Common myeloid progenitor, CD34-positive (primary cell): ENCODE measurements around the gene AP1M2.

Experiments used
- CTCF ChIA-PET: fragments of 350-600 bp; sonication (Branson Sonifier 250); formaldehyde crosslinking; loops from one replicate; lab custom pipeline; 2021; ENCODE audit warnings: antibody characterized with exemption; lab: Charles Lee
- POLR2A ChIA-PET: fragments of 350-600 bp; sonication (Branson Sonifier 250); formaldehyde crosslinking; loops from one replicate; lab custom pipeline; 2021; ENCODE audit warnings: antibody characterized with exemption; lab: Charles Lee
- DNase-seq, 3 donors: peaks; one replicate each; pipeline versions ENCODE4 v3.0.0 to v3.0.0-alpha.2; 2013
- H3K27ac ChIP-seq, 2 experiments: 1 replicate in 1 of 2; 2 replicates in 1 of 2; pipeline ENCODE4 v1.7.0; 2013; ENCODE audit warnings: inconsistent platforms in 2 of 2, low read length in 2 of 2, mild to moderate bottlenecking in 2 of 2, low read depth in 1 of 2, moderate library complexity in 1 of 2; ENCODE audit not compliant: severe bottlenecking in 2 of 2, insufficient read depth in 1 of 2, poor library complexity in 1 of 2
- H3K27me3 ChIP-seq, 5 experiments: replicated peaks in 2 of 5; 1 replicate in 3 of 5; 2 replicates in 2 of 5; pipeline versions ENCODE4 v1.6.1 to v1.7.0; 2013; ENCODE audit warnings: low read length in 4 of 5, mild to moderate bottlenecking in 2 of 5, moderate library complexity in 2 of 5, inconsistent platforms in 1 of 5; ENCODE audit not compliant: insufficient read depth in 5 of 5, control insufficient read depth in 4 of 5
- H3K36me3 ChIP-seq, 4 experiments: 1 replicate in 2 of 4; 2 replicates in 2 of 4; pipeline versions ENCODE4 v1.6.1 to v1.7.0; 2013; ENCODE audit warnings: low read length in 3 of 4, control low read depth in 1 of 4, mild to moderate bottlenecking in 1 of 4; ENCODE audit not compliant: control insufficient read depth in 4 of 4, insufficient read depth in 4 of 4
- H3K4me1 ChIP-seq, 4 experiments: 1 replicate in 3 of 4; 2 replicates in 1 of 4; pipeline versions ENCODE4 v1.6.1 to v1.7.1; 2013; ENCODE audit warnings: low read length in 3 of 4, mild to moderate bottlenecking in 3 of 4, control low read depth in 1 of 4, inconsistent platforms in 1 of 4, moderate library complexity in 1 of 4; ENCODE audit not compliant: control insufficient read depth in 4 of 4, insufficient read depth in 4 of 4; ENCODE audit errors: control extremely low read depth in 1 of 4
- H3K4me3 ChIP-seq, 7 experiments: 1 replicate in 4 of 7; 2 replicates in 3 of 7; pipeline versions ENCODE4 v1.5.1 to v1.7.0; 2013; ENCODE audit warnings: mild to moderate bottlenecking in 7 of 7, low read length in 6 of 7, moderate library complexity in 6 of 7, inconsistent platforms in 2 of 7, low read depth in 2 of 7, control low read depth in 1 of 7; ENCODE audit not compliant: insufficient read depth in 4 of 7, control insufficient read depth in 1 of 7; ENCODE audit errors: extremely low read depth in 1 of 7
- H3K9me3 ChIP-seq, 5 experiments: 1 replicate in 4 of 5; 2 replicates in 1 of 5; pipeline versions ENCODE4 v1.6.1 to v1.7.1; 2013; ENCODE audit warnings: low read length in 4 of 5, mild to moderate bottlenecking in 2 of 5, inconsistent platforms in 1 of 5, low read depth in 1 of 5, moderate library complexity in 1 of 5; ENCODE audit not compliant: control insufficient read depth in 4 of 5, insufficient read depth in 2 of 5; ENCODE audit errors: control extremely low read depth in 1 of 5
- WGBS: methylation state at CpG from one replicate; pipeline ENCODE4 v1.1.5; 2013; ENCODE audit not compliant: insufficient coverage; 5-methylcytosine and 5-hydroxymethylcytosine counted together

AP1M2 gene

DNA sequence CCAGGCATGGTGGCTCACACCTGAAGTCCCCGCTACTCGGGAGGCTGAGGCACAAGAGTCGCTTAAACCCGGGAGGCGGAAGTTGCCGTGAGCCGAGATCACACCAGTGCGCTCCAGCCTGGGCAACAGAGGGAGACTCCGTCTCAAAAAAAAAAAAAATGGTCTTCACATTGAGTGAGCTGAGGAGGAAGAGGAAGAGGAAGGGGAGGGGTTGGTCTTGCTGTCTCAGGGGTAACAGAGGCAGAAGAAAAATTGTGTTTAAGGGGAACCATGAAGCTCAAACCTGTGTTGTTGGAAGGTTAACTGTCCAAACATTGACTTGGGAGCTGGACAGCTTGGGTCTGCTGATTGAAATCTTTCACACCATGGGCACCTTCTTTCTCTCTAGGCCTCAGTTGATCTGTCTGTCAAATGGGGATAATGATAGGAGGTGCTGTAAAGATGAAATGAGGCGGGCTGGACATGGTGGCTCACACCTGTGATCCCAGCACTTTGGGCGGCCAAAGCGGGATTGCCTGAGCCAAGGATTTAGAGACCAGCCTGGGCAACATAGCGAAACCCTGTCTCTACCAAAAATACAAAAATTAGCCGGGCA, 28.4 kb upstream of the AP1M2 start:
- WGBS = 100% methylated on average over 4 of the region's 14 CpGs
- no peak overlapping the region for H3K4me3 ChIP-seq
- CTCF ChIA-PET = interaction anchor here (1.2 kb wide), 1 partner anchor 34 kb away, joined by 3 read pairs; no protein-coding TSS in a partner anchor
- H3K4me1 ChIP-seq = peaks cover 0 to 4% (median 2%) of the 10 kb centered on the region in 4 experiments
- no peak overlapping the region for H3K27ac ChIP-seq
- no peaks in the 10 kb centered on the region for H3K9me3 ChIP-seq
- POLR2A ChIA-PET = no interaction called here
- no peaks in the 10 kb centered on the region for H3K27me3 ChIP-seq
- peak in 1 of 3 donors; percentile 13 for DNase-seq
- H3K36me3 ChIP-seq = peaks cover 0 to 10% (median 3%) of the 10 kb centered on the region in 4 experiments

DNA sequence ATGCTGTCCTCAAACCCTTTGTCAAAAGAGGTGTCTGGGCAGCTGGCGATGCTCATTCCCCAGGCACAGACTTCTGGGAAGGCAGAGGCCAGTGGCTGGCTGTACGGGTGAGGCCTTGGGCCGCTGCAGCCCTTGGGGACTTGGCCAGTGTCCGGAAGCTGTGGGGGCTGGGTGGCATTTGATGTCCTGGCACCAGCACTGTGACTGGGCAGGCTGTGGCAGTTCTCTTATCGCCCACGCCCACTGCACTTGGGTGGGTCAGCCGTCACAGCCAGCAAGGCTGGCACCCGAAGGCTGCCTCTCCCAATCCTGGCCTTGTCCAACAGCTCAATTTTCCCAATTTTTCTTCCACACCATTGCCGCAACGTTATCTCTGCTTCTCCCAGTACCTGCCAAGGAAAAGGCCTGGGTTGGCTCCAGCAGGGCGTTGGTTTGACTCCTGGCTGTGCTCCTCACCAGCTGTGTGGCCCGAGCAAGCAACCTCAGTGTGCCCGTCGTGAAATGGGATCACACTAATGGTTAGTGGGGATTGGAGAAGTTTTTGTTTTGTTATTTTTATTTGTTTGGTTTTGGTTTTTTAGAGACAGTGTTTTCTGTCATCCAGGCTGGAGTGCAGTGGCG, 25.5 kb upstream of the AP1M2 start:
- CTCF ChIA-PET = interaction anchor here (0.6 to 4.1 kb wide), 8 partner anchors 10 to 221 kb away, joined by 3 to 23 read pairs (median 4); no protein-coding TSS in a partner anchor
- no peaks in the 10 kb centered on the region for H3K27me3 ChIP-seq
- H3K4me1 ChIP-seq = peaks cover 0 to 4% (median 2%) of the 10 kb centered on the region in 4 experiments
- H3K27ac ChIP-seq = no peak overlapping the region
- no peak for DNase-seq
- no peak overlapping the region for H3K4me3 ChIP-seq
- peaks cover 0 to 8% (median 3%) of the 10 kb centered on the region in 4 experiments for H3K36me3 ChIP-seq
- H3K9me3 ChIP-seq = no peaks in the 10 kb centered on the region
- POLR2A ChIA-PET = no interaction called here
- 95% methylated on average over 12 of the region's 15 CpGs for WGBS

DNA sequence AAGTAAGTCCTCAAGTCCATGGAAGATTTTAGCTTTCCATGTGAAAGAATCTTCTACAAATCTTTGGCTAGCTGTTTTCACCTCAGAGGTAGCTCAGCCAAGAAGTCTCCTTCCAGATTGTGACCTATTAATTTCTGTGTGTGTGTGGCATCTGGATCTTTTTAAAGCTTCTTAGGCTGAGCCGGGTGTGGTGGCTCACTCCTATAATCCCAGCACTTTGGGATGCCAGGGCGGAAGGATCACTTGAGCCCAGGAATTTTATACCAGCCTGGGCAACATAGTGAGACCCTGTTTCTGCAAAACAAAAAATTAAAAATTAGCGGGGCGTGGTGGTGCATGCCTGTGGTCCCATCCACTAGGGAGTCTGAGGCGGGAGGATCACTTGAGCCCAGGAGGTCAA, 24.8 kb upstream of the AP1M2 start:
- Histone ChIP-seq H3K9me3 (no peaks in the 10 kb centered on the region), H3K4me1 (peaks cover 0 to 4% (median 2%) of the 10 kb centered on the region in 4 experiments), H3K27ac (no peak overlapping the region), H3K4me3 (no peak overlapping the region), H3K27me3 (no peaks in the 10 kb centered on the region), H3K36me3 (peaks cover 0 to 8% (median 3%) of the 10 kb centered on the region in 4 experiments)
- DNase-seq = no peak
- ChIA-PET CTCF (interaction anchor here (0.9 to 4.1 kb wide), 8 partner anchors 10 to 40 kb away, joined by 3 to 23 read pairs (median 4); no protein-coding TSS in a partner anchor), POLR2A (no interaction called here)
- WGBS = 100% methylated on average over 5 of the region's 5 CpGs

DNA sequence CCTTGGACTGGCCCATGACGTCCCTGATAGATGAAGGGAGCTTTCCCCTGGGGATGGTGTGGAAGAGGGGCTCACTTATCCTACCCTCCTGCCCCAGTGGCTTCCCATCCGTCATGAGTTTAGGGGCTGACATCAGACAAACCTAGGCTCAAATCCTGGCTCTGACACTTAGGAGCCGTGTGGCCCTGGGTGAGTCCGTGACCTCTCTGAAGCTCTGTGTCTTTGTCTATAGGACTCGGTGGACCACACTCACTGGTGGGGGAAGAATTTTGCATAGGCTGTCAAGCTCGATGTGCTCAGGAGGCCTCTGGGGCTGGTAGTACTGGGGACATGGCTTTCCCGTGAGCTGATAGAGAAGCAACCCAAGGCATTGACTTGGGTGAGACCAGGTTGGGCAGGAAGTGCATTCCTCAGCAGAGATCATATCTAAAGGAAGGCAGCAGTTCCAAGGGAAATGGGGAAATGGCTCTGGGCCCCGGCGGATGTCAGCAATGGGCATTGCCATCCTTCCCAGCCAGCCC, 17.4 kb upstream of the AP1M2 start:
- Histone ChIP-seq H3K4me1 (peaks cover 10 to 37% (median 28%) of the 10 kb centered on the region in 4 experiments), H3K27ac (peak overlapping the region; percentile 52 to 86), H3K9me3 (no peaks in the 10 kb centered on the region), H3K27me3 (no peaks in the 10 kb centered on the region), H3K4me3 (peak overlapping the region in 6 of 7 experiments; percentile 33 to 95 (median 92)), H3K36me3 (no peaks in the 10 kb centered on the region)
- peak in 2 of 3 donors; percentile 16 to 28 for DNase-seq
- 23% methylated on average over 7 of the region's 9 CpGs for WGBS
- ChIA-PET POLR2A (interaction anchor here (1.9 kb wide), 1 partner anchor 40 kb away, joined by 11 read pairs; no protein-coding TSS in a partner anchor), CTCF (interaction anchor here (0.9 to 2.3 kb wide), 9 partner anchors 10 to 63 kb away, joined by 3 to 12 read pairs (median 3); no protein-coding TSS in a partner anchor)

DNA sequence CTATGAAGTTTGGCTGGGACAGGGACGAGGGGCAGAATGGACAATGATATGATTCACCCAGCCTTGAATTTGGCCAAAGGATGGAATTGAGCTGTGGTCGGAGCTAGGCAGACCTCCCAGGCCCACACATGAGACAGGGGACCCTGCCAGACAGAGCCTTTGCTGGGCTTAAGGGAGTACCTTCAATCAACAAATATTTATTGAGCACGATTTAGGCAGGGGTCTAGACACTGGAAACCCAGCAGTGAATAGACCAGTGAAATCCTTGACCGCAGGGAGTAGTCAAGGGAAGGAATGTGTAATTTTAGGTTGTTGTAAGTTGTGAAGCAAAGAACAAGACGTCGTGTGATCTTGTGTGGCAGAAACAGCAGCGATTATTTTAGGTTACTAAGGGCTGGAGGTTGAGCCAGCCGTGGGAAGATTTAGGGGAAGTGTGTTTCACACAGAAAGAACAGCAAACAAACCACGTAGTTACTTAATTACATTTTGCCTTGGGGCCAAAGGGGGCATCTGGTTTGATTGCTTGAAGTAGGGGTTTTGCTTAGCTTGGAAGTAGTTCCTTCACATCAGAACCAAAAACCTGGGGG, 16.9 kb upstream of the AP1M2 start:
- H3K27me3 ChIP-seq = no peaks in the 10 kb centered on the region
- POLR2A ChIA-PET = interaction anchor here (1.9 kb wide), 1 partner anchor 40 kb away, joined by 11 read pairs; no protein-coding TSS in a partner anchor

DNA sequence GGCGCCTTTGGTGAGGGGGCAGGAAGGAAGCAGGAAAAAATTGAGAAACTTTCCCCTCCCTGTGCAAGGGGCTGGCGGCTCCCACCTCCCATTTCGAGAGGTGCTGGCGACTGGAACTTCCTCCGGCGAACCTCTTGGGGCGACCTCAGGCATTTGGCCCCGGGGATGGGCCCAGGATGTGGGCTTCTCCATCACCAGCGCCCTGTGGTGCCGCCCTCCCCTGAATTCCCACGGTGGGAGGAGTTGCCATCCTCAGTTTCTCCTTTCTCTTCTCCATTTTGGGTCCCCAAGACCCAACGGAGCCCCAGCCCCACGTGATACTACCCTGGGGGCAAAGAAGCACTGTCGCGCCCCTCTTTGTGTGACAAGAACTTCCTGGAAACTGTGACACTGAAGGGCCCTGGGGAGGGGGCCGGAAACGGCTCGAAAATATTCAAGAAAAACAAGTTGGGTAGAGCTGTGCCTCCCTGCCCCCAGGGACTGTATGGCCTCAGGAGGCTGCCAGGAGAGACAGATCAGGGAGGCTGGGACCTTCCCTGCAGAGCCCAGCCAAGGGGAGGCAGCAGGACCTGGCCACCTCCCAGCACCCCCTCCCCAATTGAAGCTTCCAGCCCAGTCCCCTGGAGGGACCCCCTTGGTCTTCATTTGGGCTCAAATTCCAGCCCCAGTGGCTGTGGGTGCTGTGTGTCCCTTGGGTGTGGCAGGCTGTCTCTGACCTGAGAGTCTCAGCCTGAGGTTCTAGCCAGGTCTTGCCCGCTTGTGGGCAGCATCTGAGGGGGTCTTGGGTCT, 16.2 kb upstream of the AP1M2 start:
- Histone ChIP-seq H3K36me3 (no peaks in the 10 kb centered on the region), H3K4me1 (peaks cover 10 to 37% (median 28%) of the 10 kb centered on the region in 4 experiments), H3K27ac (peak overlapping the region; percentile 52 to 86), H3K27me3 (no peaks in the 10 kb centered on the region), H3K4me3 (peak overlapping the region; percentile 85 to 95 (median 91)), H3K9me3 (no peaks in the 10 kb centered on the region)
- POLR2A ChIA-PET = interaction anchor here (1.9 kb wide), 1 partner anchor 41 kb away, joined by 11 read pairs; no protein-coding TSS in a partner anchor
- CTCF ChIA-PET = interaction anchor here (1.0 to 2.3 kb wide), 4 partner anchors 17 to 40 kb away, joined by 3 to 12 read pairs (median 4); no protein-coding TSS in a partner anchor
- DNase-seq = peak in 2 of 3 donors; percentile 66 to 75
- 6% methylated on average over 17 of the region's 19 CpGs for WGBS

More for the DNA sequence above, 16.9 kb upstream of the AP1M2 start:
- DNase-seq = peak; percentile 58 to 87 (median 85)
- Histone ChIP-seq H3K36me3 (no peaks in the 10 kb centered on the region), H3K4me1 (peaks cover 10 to 37% (median 28%) of the 10 kb centered on the region in 4 experiments), H3K4me3 (peak overlapping the region; percentile 85 to 95 (median 91)), H3K27ac (peak overlapping the region; percentile 52 to 86), H3K9me3 (no peaks in the 10 kb centered on the region)
- CTCF ChIA-PET = interaction anchor here (0.9 to 2.3 kb wide), 9 partner anchors 9 to 63 kb away, joined by 3 to 12 read pairs (median 3); no protein-coding TSS in a partner anchor
- 24% methylated on average over 4 of the region's 9 CpGs for WGBS
